Eye (tissue), 1 donor: ENCODE results near the gene C2CD2.

Source experiments
- DNase-seq: peaks from one replicate; pipeline ENCODE4 v3.0.0-alpha.2; 2015

The C2CD2 gene

GRCh38 chr21:41929248-41929647 is 24.6 kb downstream of the C2CD2 start:
- DNase-seq, result no peak

- no peak for DNase-seq
Observed at GRCh38 chr21:41928621-41929220, 25.1 kb downstream of the C2CD2 start.

- DNase-seq, result no peak
Observed at GRCh38 chr21:41927727-41928409, 25.9 kb downstream of the C2CD2 start.

GRCh38 chr21:41926807-41927171 is 27.0 kb downstream of the C2CD2 start:
- no peak for DNase-seq

- DNase-seq, result peak; percentile 39
Observed at GRCh38 chr21:41926117-41926806, 27.6 kb downstream of the C2CD2 start.

GRCh38 chr21:41925767-41926116 is 28.1 kb downstream of the C2CD2 start:
- DNase-seq, result no peak

- DNase-seq, result no peak
Observed at GRCh38 chr21:41924368-41924754, 29.5 kb downstream of the C2CD2 start.

- DNase-seq, result no peak
Observed at GRCh38 chr21:41923631-41924367, 30.0 kb downstream of the C2CD2 start.

GRCh38 chr21:41923186-41923585 is 30.6 kb downstream of the C2CD2 start:
- DNase-seq, result no peak

- DNase-seq, result peak; percentile 79
Observed at GRCh38 chr21:41921021-41921420, 32.8 kb downstream of the C2CD2 start.

GRCh38 chr21:41920476-41920875 is 33.3 kb downstream of the C2CD2 start:
- peak; percentile 86 for DNase-seq

- no peak for DNase-seq
Observed at GRCh38 chr21:41919666-41920398, 34.0 kb downstream of the C2CD2 start.

GRCh38 chr21:41918561-41919358 is 35.1 kb downstream of the C2CD2 start:
- DNase-seq, result no peak

GRCh38 chr21:41917531-41917930 is 36.3 kb downstream of the C2CD2 start:
- DNase-seq, result no peak

- peak; percentile 38 for DNase-seq
Observed at GRCh38 chr21:41916888-41917433, 36.9 kb downstream of the C2CD2 start.

- no peak for DNase-seq
Observed at GRCh38 chr21:41914965-41915364, 38.9 kb downstream of the C2CD2 start.

GRCh38 chr21:41914358-41914757 is 39.5 kb downstream of the C2CD2 start:
- no peak for DNase-seq

GRCh38 chr21:41913230-41913629 is 40.6 kb downstream of the C2CD2 start:
- no peak for DNase-seq

GRCh38 chr21:41908829-41909228 is 45.0 kb downstream of the C2CD2 start:
- DNase-seq, result no peak

GRCh38 chr21:41907496-41908258 is 46.1 kb downstream of the C2CD2 start:
- no peak for DNase-seq

GRCh38 chr21:41906770-41907169 is 47.0 kb downstream of the C2CD2 start:
- DNase-seq, result no peak
